ENCODE data around the gene SUZ12.
"Not testable (repeated sequence)": the region's sequence is repeated elsewhere in the genome, so short reads cannot be mapped to it uniquely, and the experiment has no call there.

Gene SUZ12

DNA sequence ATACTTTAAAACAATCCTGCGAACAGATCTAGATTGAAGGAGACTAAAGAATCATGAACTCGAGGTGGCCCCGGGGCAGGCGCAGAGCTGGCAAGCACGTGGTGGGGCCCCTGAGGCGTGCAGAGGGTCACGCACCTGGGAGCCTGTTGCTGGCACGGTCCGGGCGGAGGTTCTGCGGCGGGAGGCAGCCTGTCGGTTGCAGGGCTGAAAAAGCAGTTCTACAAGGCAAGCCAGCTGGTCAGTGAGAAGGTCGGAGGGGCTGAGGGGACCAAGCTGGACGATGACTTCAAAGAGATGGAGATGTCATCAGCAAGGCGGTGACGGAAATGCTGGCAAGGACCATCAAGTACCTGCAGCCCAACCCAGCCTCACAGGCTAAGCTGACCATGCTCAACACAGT, 103.4 kb downstream of the SUZ12 start:
- DNase-seq, H3K27me3 Mint-ChIP-seq, H3K9me3 Mint-ChIP-seq, H3K4me1 Mint-ChIP-seq, CTCF ChIA-PET, H3K4me3 Mint-ChIP-seq, H3K27ac Mint-ChIP-seq: not testable (repeated sequence)
- peaks cover 32% of the 10 kb centered on the region for H3K36me3 Mint-ChIP-seq

- H3K4me1 Mint-ChIP-seq, H3K27me3 Mint-ChIP-seq, CTCF ChIA-PET, H3K4me3 Mint-ChIP-seq, H3K9me3 Mint-ChIP-seq, DNase-seq, H3K27ac Mint-ChIP-seq: not testable (repeated sequence)
- peaks cover 28% of the 10 kb centered on the region for H3K36me3 Mint-ChIP-seq
Measured at GRCh38 chr17:32041306-32041875, 104.6 kb downstream of the SUZ12 start.

GRCh38 chr17:32042266-32042665, 105.5 kb downstream of the SUZ12 start:
- H3K4me3 Mint-ChIP-seq, H3K27ac Mint-ChIP-seq, DNase-seq, H3K4me1 Mint-ChIP-seq, H3K9me3 Mint-ChIP-seq, H3K27me3 Mint-ChIP-seq, CTCF ChIA-PET: not testable (repeated sequence)
- peaks cover 23% of the 10 kb centered on the region for H3K36me3 Mint-ChIP-seq

GRCh38 chr17:32045611-32046010, 108.8 kb downstream of the SUZ12 start:
- H3K27ac Mint-ChIP-seq, H3K36me3 Mint-ChIP-seq, H3K27me3 Mint-ChIP-seq, DNase-seq, H3K4me3 Mint-ChIP-seq, H3K9me3 Mint-ChIP-seq, H3K4me1 Mint-ChIP-seq, CTCF ChIA-PET: not testable (repeated sequence)

GRCh38 chr17:32047663-32048062, 110.9 kb downstream of the SUZ12 start:
- DNase-seq, H3K4me3 Mint-ChIP-seq, H3K36me3 Mint-ChIP-seq, H3K27me3 Mint-ChIP-seq, H3K9me3 Mint-ChIP-seq, H3K27ac Mint-ChIP-seq, H3K4me1 Mint-ChIP-seq, CTCF ChIA-PET: not testable (repeated sequence)
